HG03354 (cell line): Measurements from ENCODE around the gene PDSS2.
"Not testable (repeated sequence)": the region's sequence is repeated elsewhere in the genome, so short reads cannot be mapped to it uniquely, and the experiment has no call there.

ENCODE experiments used
- ATAC-seq: cut with Tn5 transposase; IDR thresholded peaks from one replicate; pipeline ENCODE4 v1.9.1; 2021; ENCODE audit warnings: mild to moderate bottlenecking; ENCODE audit not compliant: unreplicated experiment, poor library complexity, severe bottlenecking

PDSS2 gene

DNA sequence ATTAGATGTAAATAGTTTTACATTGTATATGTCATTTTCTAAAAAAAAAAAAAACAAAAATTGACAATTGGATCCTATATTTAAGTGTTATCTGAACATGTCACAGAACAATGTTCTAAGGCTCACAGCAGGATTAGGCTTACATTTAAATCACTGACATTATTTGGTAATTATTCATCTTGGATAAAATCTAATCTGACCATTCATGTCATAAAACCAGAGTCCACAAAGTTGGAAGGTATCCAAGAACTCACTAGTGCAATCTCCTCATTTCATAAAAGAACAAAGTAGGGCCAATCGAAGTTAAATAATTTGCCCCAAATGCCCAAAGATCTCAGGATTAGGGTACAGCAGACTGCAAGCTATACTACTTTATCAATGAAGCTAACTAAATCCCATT is 73.0 kb downstream of the PDSS2 start:
- no peak for ATAC-seq

DNA sequence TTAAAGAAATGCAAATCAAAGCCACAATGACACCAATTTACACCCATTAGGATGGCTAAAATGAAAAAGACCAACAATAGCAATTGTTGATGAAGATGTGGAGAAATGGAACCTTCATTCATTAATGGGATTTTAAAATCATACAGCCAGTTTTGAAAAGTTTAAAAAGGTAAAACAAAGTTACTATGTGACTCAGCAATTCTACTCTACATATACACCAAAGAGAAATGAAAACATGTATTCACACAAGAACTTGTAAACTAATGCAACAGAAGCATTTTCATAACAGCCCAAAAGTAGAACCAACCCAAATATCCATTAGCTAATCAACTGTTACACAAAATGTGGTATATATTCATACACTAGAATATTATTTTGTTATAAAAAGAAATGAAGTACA is 75.7 kb downstream of the PDSS2 start:
- no peak for ATAC-seq

- ATAC-seq = no peak
These were observed 85.1 kb downstream of the PDSS2 start for GRCh38 chr6:107374264-107374663.

DNA sequence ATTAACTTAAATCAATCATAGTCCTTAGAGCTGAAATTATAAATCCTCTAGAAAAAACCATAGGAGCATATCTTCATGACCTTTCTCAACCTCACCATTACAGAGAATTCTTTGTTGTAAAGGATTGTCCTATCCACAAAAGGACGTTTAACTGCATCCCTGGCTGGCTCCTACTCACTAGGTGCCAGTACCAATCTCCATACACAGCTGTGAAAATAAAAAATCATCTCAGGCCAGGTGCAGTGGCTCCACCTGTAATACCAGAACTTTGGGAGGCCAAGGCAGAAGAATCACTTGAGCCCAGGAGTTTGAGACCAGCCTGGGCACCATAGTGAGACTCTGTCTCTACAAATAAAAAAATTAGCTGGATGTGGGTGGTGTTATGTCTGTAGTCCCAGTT is 89.9 kb downstream of the PDSS2 start:
- no peak for ATAC-seq

- ATAC-seq = no peak
These were observed 90.9 kb downstream of the PDSS2 start for GRCh38 chr6:107368471-107368870.

DNA sequence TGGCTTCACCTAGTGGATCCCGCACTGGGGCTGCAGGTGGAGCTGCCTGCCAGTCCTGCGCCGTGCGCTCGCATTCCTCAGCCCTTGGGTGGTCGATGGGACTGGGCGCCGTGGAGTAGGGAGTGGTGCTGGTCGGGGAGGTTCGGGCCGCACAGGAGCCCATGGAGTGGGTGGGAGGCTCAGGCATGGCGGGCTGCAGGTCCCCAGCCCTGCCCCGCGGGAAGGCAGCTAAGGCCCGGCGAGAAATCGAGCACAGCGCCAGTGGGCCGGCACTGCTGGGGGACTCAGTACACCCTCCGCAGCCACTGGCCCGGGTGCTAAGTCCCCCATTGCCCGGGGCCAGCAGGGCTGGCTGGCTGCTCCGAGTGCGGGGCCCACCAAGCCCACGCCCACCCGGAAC is 95.2 kb downstream of the PDSS2 start:
- not testable (repeated sequence) for ATAC-seq

GRCh38 chr6:107361753-107362604 is 97.4 kb downstream of the PDSS2 start:
- ATAC-seq = no peak

- no peak for ATAC-seq
These were observed 98.9 kb downstream of the PDSS2 start for GRCh38 chr6:107360476-107360875.

GRCh38 chr6:107357842-107358241 is 101.5 kb downstream of the PDSS2 start:
- no peak for ATAC-seq

- no peak for ATAC-seq
These were observed 102.3 kb downstream of the PDSS2 start for GRCh38 chr6:107357031-107357430.

- no peak for ATAC-seq
These were observed 103.7 kb downstream of the PDSS2 start for GRCh38 chr6:107355659-107356058.

GRCh38 chr6:107354451-107354850 is 104.9 kb downstream of the PDSS2 start:
- ATAC-seq = no peak

DNA sequence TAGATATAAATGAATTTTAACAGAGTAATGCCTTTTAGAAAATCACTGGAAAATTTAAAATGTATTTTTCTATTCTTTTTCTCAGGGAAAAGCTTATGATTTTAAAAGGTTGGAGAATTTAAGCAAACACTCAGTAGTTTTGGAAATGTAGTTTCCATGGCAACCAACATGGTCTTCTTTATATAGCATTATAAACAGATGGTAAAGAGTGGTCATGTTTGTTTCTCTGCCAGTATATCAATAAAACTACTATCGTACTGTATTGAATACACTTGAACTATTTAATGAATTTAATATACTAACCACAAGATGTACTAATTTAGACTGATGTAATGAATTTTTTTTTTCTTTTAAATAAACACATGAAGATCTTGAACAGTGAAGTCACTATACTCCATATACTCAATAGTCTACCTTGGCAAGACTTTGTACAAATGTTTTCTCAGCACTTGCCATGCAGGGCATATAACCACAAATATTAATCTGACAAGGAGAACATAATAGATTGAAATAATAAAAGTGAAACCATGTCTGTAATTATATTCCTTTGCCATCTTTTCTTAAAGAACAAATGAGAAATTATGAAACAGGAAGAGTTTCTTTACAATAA is 105.5 kb downstream of the PDSS2 start:
- ATAC-seq = no peak

DNA sequence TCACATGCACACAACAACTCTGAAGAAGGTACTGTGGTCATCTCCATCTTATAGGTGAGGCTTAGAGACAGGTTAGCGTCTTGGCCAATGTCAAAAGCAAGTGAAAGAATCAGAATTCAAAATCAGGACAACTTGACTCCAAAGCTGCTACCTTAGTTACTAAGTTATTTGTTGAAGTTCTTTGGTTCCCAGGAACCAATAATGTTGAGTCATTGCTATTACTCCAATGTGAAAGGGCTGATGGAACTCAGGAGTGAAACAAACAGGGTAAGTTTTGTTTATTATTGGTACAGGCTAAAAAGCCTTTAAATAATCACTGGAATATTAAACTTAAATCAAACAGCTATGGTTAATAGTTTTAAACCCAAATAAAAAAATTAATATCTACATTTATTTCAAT is 111.1 kb downstream of the PDSS2 start:
- ATAC-seq = no peak

DNA sequence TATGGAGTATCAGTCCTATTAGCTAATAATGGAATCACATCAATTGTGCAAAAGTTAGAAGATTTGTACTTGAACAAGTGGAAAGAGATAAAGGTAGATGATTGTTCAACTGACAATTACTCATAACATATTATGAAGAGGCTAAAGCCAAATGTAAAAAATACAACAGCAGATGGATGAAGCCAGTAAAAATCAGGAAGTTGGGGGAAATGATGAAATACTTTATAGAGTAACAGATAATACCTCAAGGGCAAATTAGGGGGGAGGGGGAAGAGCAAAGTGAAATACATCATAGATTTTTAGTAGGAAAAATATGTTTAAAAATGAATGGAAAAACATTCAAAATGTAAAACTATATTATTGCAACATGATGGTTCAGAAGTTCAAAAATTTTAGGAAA is 114.0 kb downstream of the PDSS2 start:
- no peak for ATAC-seq

DNA sequence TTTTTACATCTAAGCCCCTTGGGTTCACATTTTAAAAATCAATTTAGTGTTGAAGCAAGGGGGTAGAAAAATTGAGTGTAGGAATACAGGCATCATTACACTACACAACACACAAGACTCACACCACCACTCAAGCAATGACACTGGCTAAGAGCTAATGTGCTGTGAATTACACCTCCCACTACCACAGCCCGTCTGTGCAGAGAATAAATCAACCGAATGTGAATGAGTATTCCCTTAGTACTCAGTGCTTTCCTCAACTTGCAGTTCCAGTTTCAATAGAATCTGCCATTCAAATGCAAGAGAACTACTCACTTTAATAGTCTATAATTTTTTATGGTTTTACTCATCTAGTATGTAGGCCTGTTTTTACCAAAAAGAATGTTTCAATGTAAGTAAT is 114.4 kb downstream of the PDSS2 start:
- ATAC-seq = no peak

DNA sequence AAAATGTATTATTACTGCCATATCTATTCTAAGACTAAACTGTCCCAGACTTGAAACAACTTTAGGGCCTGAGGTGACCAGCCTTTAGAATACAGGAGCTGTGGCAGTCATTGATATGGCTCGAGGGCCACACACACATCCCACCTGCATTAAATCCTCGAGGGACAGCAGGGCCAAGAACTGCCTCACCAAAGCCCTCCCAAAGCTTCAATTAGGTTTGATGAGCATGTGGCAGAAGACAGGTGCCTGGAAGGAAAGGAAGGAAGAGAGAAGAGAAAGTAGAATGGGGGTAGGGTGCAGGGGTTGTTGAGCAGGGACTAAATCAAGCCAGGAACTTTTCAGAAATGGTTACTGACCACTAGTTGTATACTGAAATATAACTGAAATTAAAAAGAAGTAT is 115.0 kb downstream of the PDSS2 start:
- ATAC-seq = no peak

GRCh38 chr6:107342144-107342543 is 117.2 kb downstream of the PDSS2 start:
- no peak for ATAC-seq

- no peak for ATAC-seq
These were observed 118.5 kb downstream of the PDSS2 start for GRCh38 chr6:107340881-107341280.

GRCh38 chr6:107337191-107337741 is 122.1 kb downstream of the PDSS2 start:
- no peak for ATAC-seq

DNA sequence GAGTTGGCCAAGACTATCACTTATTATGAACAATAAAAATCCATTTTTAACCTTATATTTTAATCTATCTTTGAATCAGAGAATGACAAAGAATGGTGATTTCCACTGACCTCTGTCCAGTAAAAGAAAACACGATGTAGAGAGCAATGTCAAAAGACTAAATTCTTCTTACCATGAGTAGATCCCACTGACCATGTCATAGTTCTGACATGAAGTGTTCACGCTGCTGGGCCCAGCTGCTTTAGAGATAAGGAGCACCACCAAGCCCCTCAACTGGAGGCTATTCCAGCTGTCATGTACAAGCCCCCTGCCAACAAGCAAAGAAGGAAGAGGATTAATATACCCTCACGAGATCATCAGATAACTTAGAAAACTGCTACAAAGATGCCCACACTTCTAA is 125.3 kb downstream of the PDSS2 start:
- ATAC-seq = no peak
